HG03066 (cell line): ENCODE measurements around the gene DIO1.

Experiments used
- ATAC-seq: cut with Tn5 transposase; IDR thresholded peaks from one replicate; pipeline ENCODE4 v1.9.1; 2021; ENCODE audit warnings: low read depth; ENCODE audit not compliant: unreplicated experiment

The DIO1 gene

GRCh38 chr1:53938136-53938830 is 44.3 kb downstream of the DIO1 start:
- no peak for ATAC-seq

GRCh38 chr1:53942127-53942957 is 48.4 kb downstream of the DIO1 start:
- no peak for ATAC-seq

GRCh38 chr1:53943090-53943489 is 49.1 kb downstream of the DIO1 start:
- no peak for ATAC-seq

- no peak for ATAC-seq
Measured at GRCh38 chr1:53943490-53944043, 49.6 kb downstream of the DIO1 start.

- no peak for ATAC-seq
Measured at GRCh38 chr1:53944469-53945182, 50.6 kb downstream of the DIO1 start.

- no peak for ATAC-seq
Measured at GRCh38 chr1:53945183-53945432, 51.1 kb downstream of the DIO1 start.

- peak; percentile 57 for ATAC-seq
Measured at GRCh38 chr1:53945433-53946251, 51.7 kb downstream of the DIO1 start, which contains the start of gene IFT25. Gene IFT25 (minus strand): TSS chr1:53945699. CDS start chr1:53940082, 5,617 bp downstream.

GRCh38 chr1:53946252-53947171 is 52.5 kb downstream of the DIO1 start, which contains the start of gene LRRC42:
Gene LRRC42 (plus strand): TSS chr1:53946350. CDS start chr1:53952000, 5,650 bp downstream.
- peak; percentile 60 for ATAC-seq

- no peak for ATAC-seq
Measured at GRCh38 chr1:53947172-53947907, 53.4 kb downstream of the DIO1 start.

- no peak for ATAC-seq
Measured at GRCh38 chr1:53948291-53948690, 54.3 kb downstream of the DIO1 start.

- no peak for ATAC-seq
Measured at GRCh38 chr1:53949023-53949990, 55.3 kb downstream of the DIO1 start.

GRCh38 chr1:53951697-53952096 is 57.7 kb downstream of the DIO1 start:
- no peak for ATAC-seq

GRCh38 chr1:53954128-53954527 is 60.1 kb downstream of the DIO1 start:
- ATAC-seq = no peak

- ATAC-seq = no peak
Measured at GRCh38 chr1:53956308-53957168, 62.6 kb downstream of the DIO1 start.

GRCh38 chr1:53957194-53957818 is 63.3 kb downstream of the DIO1 start:
- ATAC-seq = no peak

- ATAC-seq = no peak
Measured at GRCh38 chr1:53959664-53960250, 65.8 kb downstream of the DIO1 start.
